Astrocyte (in vitro differentiated cells and primary cell): ENCODE results near the gene GMDS. TPM values are rescaled to one million over a fixed set of nuclear protein-coding genes. Genes with fewer than 3 reads are reported as not detected.
A peak's percentile ranks its signal among the peaks of the same experiment; 100 is the strongest.

Experiments used
- DNase-seq: peaks from one replicate; pipeline ENCODE4 v3.0.0-alpha.2; 2010; ENCODE audit warnings: low read depth
- FAIRE-seq: peaks from 2 replicates; lab custom pipeline; 2011; peaks lifted over from hg19 to GRCh38; lab: Jason Lieb, UNC
- H2AFZ ChIP-seq: 2 replicates; pipeline ENCODE4 v1.6.0; 2012; ENCODE audit warnings: low read depth, low read length, inconsistent platforms
- H3K27ac ChIP-seq: 2 replicates; pipeline ENCODE4 v1.5.1; 2011; ENCODE audit warnings: low read depth, low read length, inconsistent platforms
- H3K27me3 ChIP-seq: 2 replicates; pipeline ENCODE4 v1.6.0; 2011; ENCODE audit warnings: low read length, inconsistent platforms; ENCODE audit not compliant: insufficient read depth
- H3K36me3 ChIP-seq: 2 replicates; pipeline ENCODE4 v1.5.1; 2011; ENCODE audit warnings: low read length, inconsistent platforms; ENCODE audit not compliant: insufficient read depth
- H3K4me1 ChIP-seq: 2 replicates; pipeline ENCODE4 v1.5.1; 2011; ENCODE audit warnings: low read length, inconsistent platforms; ENCODE audit not compliant: insufficient read depth
- H3K4me2 ChIP-seq: 2 replicates; pipeline ENCODE4 v1.6.0; 2012; ENCODE audit warnings: low read length, inconsistent platforms
- H3K4me3 ChIP-seq: 2 replicates; pipeline ENCODE4 v1.5.1; 2011; ENCODE audit warnings: low read depth, mild to moderate bottlenecking, low read length, inconsistent platforms; ENCODE audit not compliant: insufficient read depth
- H3K79me2 ChIP-seq: 2 replicates; pipeline ENCODE4 v1.6.0; 2012; ENCODE audit warnings: mild to moderate bottlenecking, low read length, inconsistent platforms; ENCODE audit not compliant: insufficient read depth
- H3K9ac ChIP-seq: 2 replicates; pipeline ENCODE4 v1.6.0; 2012; ENCODE audit warnings: mild to moderate bottlenecking, low read length, inconsistent platforms
- H3K9me3 ChIP-seq: 2 replicates; pipeline ENCODE4 v1.5.1; 2012; ENCODE audit warnings: low read depth, mild to moderate bottlenecking, low read length, inconsistent platforms; ENCODE audit not compliant: insufficient read depth
- H4K20me1 ChIP-seq: 2 replicates; pipeline ENCODE4 v1.6.0; 2012; ENCODE audit warnings: low read length, inconsistent platforms; ENCODE audit not compliant: insufficient read depth
- H3K27ac Mint-ChIP-seq: one replicate; pipeline ENCODE4 v1.8.0; 2021; ENCODE audit warnings: mild to moderate bottlenecking, mixed read lengths; ENCODE audit not compliant: unreplicated experiment
- H3K27me3 Mint-ChIP-seq: one replicate; pipeline ENCODE4 v1.8.0; 2021; ENCODE audit warnings: low read depth, mixed read lengths; ENCODE audit not compliant: unreplicated experiment
- H3K36me3 Mint-ChIP-seq: one replicate; pipeline ENCODE4 v1.8.0; 2021; ENCODE audit warnings: low read depth, mixed read lengths; ENCODE audit not compliant: unreplicated experiment
- H3K4me1 Mint-ChIP-seq: one replicate; pipeline ENCODE4 v1.8.0; 2021; ENCODE audit warnings: low read depth, mixed read lengths; ENCODE audit not compliant: unreplicated experiment
- H3K4me3 Mint-ChIP-seq: one replicate; pipeline ENCODE4 v1.8.0; 2021; ENCODE audit warnings: mild to moderate bottlenecking, moderate library complexity, mixed read lengths; ENCODE audit not compliant: unreplicated experiment
- H3K9me3 Mint-ChIP-seq: one replicate; pipeline ENCODE4 v1.8.0; 2021; ENCODE audit warnings: mild to moderate bottlenecking, mixed read lengths; ENCODE audit not compliant: unreplicated experiment
- CTCF ChIP-seq: IDR thresholded peaks from 2 replicates; pipeline ENCODE4 v1.5.1; 2011; ENCODE audit warnings: low read depth, mild to moderate bottlenecking, inconsistent platforms, low read length, moderate library complexity; ENCODE audit not compliant: insufficient read depth
- EZH2 ChIP-seq: IDR thresholded peaks from 2 replicates; pipeline ENCODE4 v1.6.1; 2012; ENCODE audit warnings: mild to moderate bottlenecking, low read length, inconsistent platforms; ENCODE audit not compliant: insufficient read depth
- total RNA-seq: library from RNA; stranded (reverse); gene quantifications from 2 replicates; pipeline ENCODE4 v1.2.1, GENCODE V29; 2021

The GMDS gene
- total RNA-seq, 1 donor from 2014 or later = 9.4 TPM

GRCh38 chr6:1610497-1611321 lies 634.7 kb downstream of the GMDS start:
- no peaks in the 10 kb centered on the region for H3K9me3 ChIP-seq
- H4K20me1 ChIP-seq = peaks cover 30% of the 10 kb centered on the region
- peaks cover 45% of the 10 kb centered on the region for H3K27me3 ChIP-seq
- Mint-ChIP-seq H3K9me3 (peaks cover 4% of the 10 kb centered on the region), H3K4me3 (peak overlapping the region; percentile 80), H3K27me3 (peaks cover 46% of the 10 kb centered on the region), H3K36me3 (no peaks in the 10 kb centered on the region), H3K27ac (peak overlapping the region; percentile 66), H3K4me1 (peaks cover 12% of the 10 kb centered on the region)
- FAIRE-seq = no peak
- peak overlapping the region; percentile 70 for H3K4me3 ChIP-seq
- DNase-seq = peak; percentile 32
- peak overlapping the region; percentile 88 for H3K9ac ChIP-seq
- H3K4me1 ChIP-seq = peaks cover 25% of the 10 kb centered on the region
- peak overlapping the region; percentile 45 for H3K27ac ChIP-seq
- peaks cover 35% of the 10 kb centered on the region for H3K79me2 ChIP-seq
- peak overlapping the region; percentile 90 for H2AFZ ChIP-seq
- no peaks in the 10 kb centered on the region for H3K36me3 ChIP-seq
- H3K4me2 ChIP-seq = peak overlapping the region; percentile 84
- TF ChIP-seq EZH2 (peak; percentile 60), CTCF (no peak)

- H3K9me3 Mint-ChIP-seq = peaks cover 4% of the 10 kb centered on the region
- TF ChIP-seq EZH2 = no peak
- TF ChIP-seq CTCF = no peak
- Histone ChIP-seq H3K27ac (peak within 1 kb of the TSS; percentile 77), H3K79me2 (peaks cover 29% of the 10 kb centered on the region), H3K27me3 (peaks cover 49% of the 10 kb centered on the region), H3K4me3 (peak within 1 kb of the TSS; percentile 67), H2AFZ (peak within 1 kb of the TSS; percentile 90), H3K4me2 (peak within 1 kb of the TSS; percentile 84), H3K9ac (peak within 1 kb of the TSS; percentile 84), H3K36me3 (no peaks in the 10 kb centered on the region), H3K9me3 (no peaks in the 10 kb centered on the region), H4K20me1 (peaks cover 34% of the 10 kb centered on the region), H3K4me1 (peaks cover 22% of the 10 kb centered on the region)
- no peak for FAIRE-seq
- no peaks in the 10 kb centered on the region for H3K36me3 Mint-ChIP-seq
- H3K4me1 Mint-ChIP-seq = peaks cover 13% of the 10 kb centered on the region
- H3K4me3 Mint-ChIP-seq = peak within 1 kb of the TSS; percentile 80
- H3K27me3 Mint-ChIP-seq = peaks cover 48% of the 10 kb centered on the region
- H3K27ac Mint-ChIP-seq = peak within 1 kb of the TSS; percentile 66
- peak; percentile 81 for DNase-seq
These were observed 635.5 kb downstream of the GMDS start, which contains the start of gene FOXC1 for GRCh38 chr6:1609648-1610496. FOXC1 (plus strand) TSS chr6:1609915; CDS start chr6:1610446, 531 bp downstream.
